ENCODE results near the gene OR2T12. TPM values are rescaled to one million over a fixed set of nuclear protein-coding genes. Genes with fewer than 3 reads are reported as not detected.

The OR2T12 gene
- total and polyA plus RNA-seq, 9 of the 15 experiments (the other 6 are each of a cell fraction or from before 2014, with no cell fraction given): 0.01 TPM; not detected in 8

- 0% methylated on average over 6 of the region's 6 CpGs for WGBS (ENCODE audit: insufficient coverage, low coverage, missing lambda C conversion rate)
- TF ChIP-seq ZNF280A (IDR thresholded peaks at IDR 0.05; ENCODE audit: low read depth, partially characterized antibody): no peak
- no peak for TF ChIP-seq ZBED1 (IDR thresholded peaks at IDR 0.05)
- no peak for TF ChIP-seq ZFP91 (CRISPR knock-in tag; IDR thresholded peaks at IDR 0.05)
- TF ChIP-seq PHF21A (IDR thresholded peaks at IDR 0.05; ENCODE audit: borderline replicate concordance, low read depth): no peak
- no peak for TF ChIP-seq EHMT2 (IDR thresholded peaks at IDR 0.05)
- no peak for TF ChIP-seq BACH1 (tag; IDR thresholded peaks at IDR 0.05)
- no peak for TF ChIP-seq ZBTB1 (CRISPR knock-in tag; IDR thresholded peaks at IDR 0.05; ENCODE audit: borderline replicate concordance, low read depth)
- no peak for TF ChIP-seq AFF4 (CRISPR knock-in tag; IDR thresholded peaks at IDR 0.05)
- TF ChIP-seq KDM4B (IDR thresholded peaks at IDR 0.05; ENCODE audit: borderline replicate concordance in 2 of 2, low read depth in 1 of 2): no peak
- no peak for TF ChIP-seq ZSCAN29 (IDR thresholded peaks at IDR 0.05)
- no peak for TF ChIP-seq POLR2G (IDR thresholded peaks at IDR 0.05; ENCODE audit: low read depth, low read length)
- no peak for TF ChIP-seq NCOA6 (IDR thresholded peaks at IDR 0.05)
- intact Hi-C loops (cut with micrococcal nuclease): no loop called here
- no peaks in the 10 kb centered on the region for H3K27me3 ChIP-seq (ENCODE audit: control insufficient read depth in 2 of 2, insufficient read depth in 2 of 2, low read length in 2 of 2)
- FAIRE-seq (no peak), DNase-seq (ENCODE audit: extremely low read depth in 1 of 4, low spot score in 3 of 4) (no peak), ATAC-seq (no peak)
- POLR2A ChIA-PET: no interaction called here
- CTCF ChIA-PET (ENCODE audit: low intra/inter-chr PET ratio): no interaction called here
- in situ Hi-C loops (cut with MboI): no loop called here
- no peak overlapping the region for H3K27ac ChIP-seq (ENCODE audit: extremely low read depth, low read depth, low read length)
- no peaks in the 10 kb centered on the region for H3K9me3 ChIP-seq (replicated peaks; ENCODE audit: control insufficient read depth, insufficient read depth, low read depth, low read length)
- H3K4me2 ChIP-seq (ENCODE audit: insufficient read depth, low read length): no peak overlapping the region
- H3K36me3 ChIP-seq (ENCODE audit: control insufficient read depth, insufficient read depth, low read length): no peaks in the 10 kb centered on the region
- no TSS peak for BruUV-seq (replicated peaks)
- H3K9ac ChIP-seq (ENCODE audit: insufficient read depth in 1 of 2, low read depth in 2 of 2, low read length in 2 of 2): no peak overlapping the region
- H3K4me1 ChIP-seq (replicated peaks in 1 of 2; ENCODE audit: control insufficient read depth in 2 of 2, insufficient read depth in 2 of 2, low read length in 2 of 2): no peaks in the 10 kb centered on the region
- H2AFZ ChIP-seq (ENCODE audit: low read depth, low read length): no peak overlapping the region
- H4K20me1 ChIP-seq (replicated peaks; ENCODE audit: control insufficient read depth, insufficient read depth, low read length): no peaks in the 10 kb centered on the region
- H3K9me1 ChIP-seq (ENCODE audit: control insufficient read depth, insufficient read depth, low read length): no peaks in the 10 kb centered on the region
- no peak overlapping the region for H3K4me3 ChIP-seq
- no peaks in the 10 kb centered on the region for H3K79me2 ChIP-seq (ENCODE audit: control insufficient read depth, insufficient read depth, low read length)
Measured at GRCh38 chr1:248288391-248288790, 14.8 kb downstream of the OR2T12 start.
